Activated CD4-positive, alpha-beta T cell treated with anti-CD3 and anti-CD28 coated beads, Interleukin-2, amount 10 ng/mL, durations not matched to agents 24 days and 14 days (primary cell): ENCODE results near the gene PPIL1. TPM values are rescaled to one million over a fixed set of nuclear protein-coding genes. Genes with fewer than 3 reads are reported as not detected.
A peak's percentile ranks its signal among the peaks of the same experiment; 100 is the strongest.

ENCODE experiments used
- DNase-seq: peaks from one replicate; pipeline ENCODE4 v3.0.0; 2022
- H3K27ac Mint-ChIP-seq: one replicate; pipeline ENCODE4 v1.8.0; 2022; ENCODE audit warnings: mild to moderate bottlenecking, mixed read lengths
- H3K27me3 Mint-ChIP-seq: one replicate; pipeline ENCODE4 v1.8.0; 2022; ENCODE audit warnings: mixed read lengths
- H3K36me3 Mint-ChIP-seq: one replicate; pipeline ENCODE4 v1.8.0; 2022; ENCODE audit warnings: low read depth, mild to moderate bottlenecking, mixed read lengths
- H3K4me1 Mint-ChIP-seq: one replicate; pipeline ENCODE4 v1.8.0; 2021; ENCODE audit warnings: mixed read lengths
- H3K4me3 Mint-ChIP-seq: one replicate; pipeline ENCODE4 v1.8.0; 2022; ENCODE audit warnings: mild to moderate bottlenecking, moderate library complexity, mixed read lengths
- H3K9me3 Mint-ChIP-seq: one replicate; pipeline ENCODE4 v1.8.0; 2021; ENCODE audit warnings: mixed read lengths
- intact Hi-C: fragments of 100-400 bp; cut with micrococcal nuclease; formaldehyde crosslinking; loops from one replicate; pipeline ENCODE4 v1.15.1; 2023
- total RNA-seq: library from RNA; stranded (reverse); gene quantifications from 2 replicates; pipeline ENCODE4 v1.2.3, GENCODE V29; 2022

Gene PPIL1
- total RNA-seq, result 65.0 and 65.1 TPM in 2 replicates

- H3K27ac Mint-ChIP-seq, result peak within 1 kb of the TSS; percentile 98
Measured at GRCh38 chr6:36874443-36875249, at the start of gene PPIL1. TSS of gene PPIL1 (minus strand) at chr6:36874803. CDS start at chr6:36874772, 31 bp downstream.

DNA sequence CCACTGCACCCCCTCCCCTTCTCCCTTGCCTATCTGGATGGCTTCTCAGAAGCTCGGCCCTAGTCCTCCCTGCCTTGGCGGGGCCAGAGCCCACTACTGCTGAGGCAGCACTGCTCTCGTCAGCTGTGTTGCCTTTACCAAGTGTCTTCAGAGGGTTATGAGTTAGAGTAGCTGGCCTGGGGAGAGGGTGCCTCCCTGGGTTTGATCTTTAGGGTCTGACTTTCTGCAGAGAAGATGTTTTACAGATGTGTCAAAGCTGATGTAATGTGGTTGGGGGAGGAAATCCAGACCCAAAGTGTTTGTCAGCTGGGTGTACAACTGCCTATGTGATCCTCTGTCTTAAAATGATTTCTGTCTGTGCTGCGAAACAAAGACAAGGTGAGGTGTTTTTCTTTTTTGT lies 49.5 kb upstream of the PPIL1 start:
- H3K4me1 Mint-ChIP-seq, result peaks cover 25% of the 10 kb centered on the region

More at GRCh38 chr6:36874443-36875249, at the start of gene PPIL1:
- DNase-seq, result peak; percentile 94
- peaks cover 3% of the 10 kb centered on the region for H3K27me3 Mint-ChIP-seq
- no peaks in the 10 kb centered on the region for H3K9me3 Mint-ChIP-seq
- peaks cover 38% of the 10 kb centered on the region for H3K4me1 Mint-ChIP-seq
- intact Hi-C loops, result loop anchor here (1.0 to 5.0 kb wide), 3 partner anchors 11 to 113 kb away; partner anchors contain the start of genes C6orf89 and MTCH1
- H3K4me3 Mint-ChIP-seq, result peak within 1 kb of the TSS; percentile 99
- peaks cover 32% of the 10 kb centered on the region for H3K36me3 Mint-ChIP-seq

DNA sequence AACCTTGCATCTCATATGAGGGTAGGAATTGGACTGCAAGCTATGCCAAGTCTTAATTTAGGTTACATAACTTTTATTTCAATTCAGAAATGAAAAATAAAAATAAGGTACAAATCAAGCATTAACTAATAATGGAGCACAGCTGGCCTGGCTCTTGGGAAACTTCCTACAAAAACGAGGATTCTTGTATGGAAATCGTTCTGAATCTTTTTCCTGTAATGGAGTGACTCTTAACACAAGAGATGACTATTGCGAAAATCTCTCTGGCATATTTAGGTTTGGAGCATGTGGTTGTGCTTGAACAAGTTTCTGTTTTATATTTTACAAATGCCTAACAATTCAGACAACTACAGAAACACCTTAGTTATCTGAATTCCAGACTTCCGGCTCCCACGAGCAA lies 45.9 kb upstream of the PPIL1 start:
- no peak for DNase-seq
- no peaks in the 10 kb centered on the region for H3K27me3 Mint-ChIP-seq
- intact Hi-C loops, result no loop called here
- H3K36me3 Mint-ChIP-seq, result peaks cover 52% of the 10 kb centered on the region
- no peak overlapping the region for H3K27ac Mint-ChIP-seq
- peaks cover 23% of the 10 kb centered on the region for H3K4me1 Mint-ChIP-seq
- H3K4me3 Mint-ChIP-seq, result no peak overlapping the region
- no peaks in the 10 kb centered on the region for H3K9me3 Mint-ChIP-seq

More for the DNA sequence above, 49.5 kb upstream of the PPIL1 start:
- DNase-seq, result peak; percentile 71
- Mint-ChIP-seq H3K9me3 (no peaks in the 10 kb centered on the region), H3K27ac (peak overlapping the region; percentile 28), H3K36me3 (peaks cover 33% of the 10 kb centered on the region), H3K4me3 (no peak overlapping the region), H3K27me3 (no peaks in the 10 kb centered on the region)
- intact Hi-C loops, result no loop called here

DNA sequence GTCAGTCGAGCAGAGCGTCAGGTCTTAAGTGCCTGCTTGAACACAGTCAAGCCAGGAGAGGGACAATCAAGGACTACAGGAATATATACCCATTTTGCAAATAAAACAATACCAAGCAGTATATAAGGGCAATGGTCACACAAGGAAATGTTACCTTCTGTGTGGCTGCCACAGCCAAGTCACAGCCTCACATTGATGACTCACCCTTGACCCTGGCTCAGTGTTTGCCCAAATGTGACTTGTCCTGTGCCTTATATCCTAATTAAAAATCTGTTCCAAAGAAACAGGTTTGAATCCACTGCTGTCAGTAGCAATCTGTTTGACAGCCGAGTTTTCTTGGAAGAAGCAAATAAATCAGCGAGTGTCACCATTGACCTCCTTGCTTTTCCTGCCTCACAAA lies 45.4 kb upstream of the PPIL1 start:
- no peaks in the 10 kb centered on the region for H3K9me3 Mint-ChIP-seq
- peaks cover 54% of the 10 kb centered on the region for H3K36me3 Mint-ChIP-seq

GRCh38 chr6:36917541-36918193 lies 43.1 kb upstream of the PPIL1 start:
- peaks cover 31% of the 10 kb centered on the region for H3K4me1 Mint-ChIP-seq
- H3K9me3 Mint-ChIP-seq, result no peaks in the 10 kb centered on the region
- no peak overlapping the region for H3K27ac Mint-ChIP-seq
- H3K36me3 Mint-ChIP-seq, result peaks cover 53% of the 10 kb centered on the region
- intact Hi-C loops, result no loop called here
- no peak for DNase-seq
- no peak overlapping the region for H3K4me3 Mint-ChIP-seq
- H3K27me3 Mint-ChIP-seq, result no peaks in the 10 kb centered on the region

More for the DNA sequence above, 45.4 kb upstream of the PPIL1 start:
- DNase-seq, result no peak
- Mint-ChIP-seq H3K27ac (no peak overlapping the region), H3K4me1 (peaks cover 21% of the 10 kb centered on the region), H3K27me3 (no peaks in the 10 kb centered on the region), H3K4me3 (no peak overlapping the region)
- intact Hi-C loops, result no loop called here

GRCh38 chr6:36916126-36916525 lies 41.5 kb upstream of the PPIL1 start:
- intact Hi-C loops, result no loop called here
- H3K4me3 Mint-ChIP-seq, result no peak overlapping the region
- peaks cover 44% of the 10 kb centered on the region for H3K4me1 Mint-ChIP-seq
- peaks cover 54% of the 10 kb centered on the region for H3K36me3 Mint-ChIP-seq
- H3K27ac Mint-ChIP-seq, result peak overlapping the region; percentile 30
- DNase-seq, result no peak
- H3K9me3 Mint-ChIP-seq, result no peaks in the 10 kb centered on the region
- no peaks in the 10 kb centered on the region for H3K27me3 Mint-ChIP-seq

- Mint-ChIP-seq H3K27ac (peak overlapping the region; percentile 30), H3K36me3 (peaks cover 54% of the 10 kb centered on the region), H3K4me1 (peaks cover 47% of the 10 kb centered on the region), H3K9me3 (no peaks in the 10 kb centered on the region), H3K27me3 (no peaks in the 10 kb centered on the region), H3K4me3 (no peak overlapping the region)
- DNase-seq, result no peak
- intact Hi-C loops, result no loop called here
Measured at GRCh38 chr6:36915599-36915998, 41.0 kb upstream of the PPIL1 start.

- peak overlapping the region; percentile 89 for H3K27ac Mint-ChIP-seq
- H3K4me3 Mint-ChIP-seq, result peak overlapping the region; percentile 82
- no peaks in the 10 kb centered on the region for H3K27me3 Mint-ChIP-seq
- H3K9me3 Mint-ChIP-seq, result no peaks in the 10 kb centered on the region
- H3K36me3 Mint-ChIP-seq, result peaks cover 50% of the 10 kb centered on the region
- peaks cover 51% of the 10 kb centered on the region for H3K4me1 Mint-ChIP-seq
- peak; percentile 82 for DNase-seq
- intact Hi-C loops, result loop anchor here (5.0 kb wide), 1 partner anchor 343 kb away; the partner anchor contains the start of genes TBC1D22B and TMEM217
Measured at GRCh38 chr6:36914227-36914794, 39.7 kb upstream of the PPIL1 start.

DNA sequence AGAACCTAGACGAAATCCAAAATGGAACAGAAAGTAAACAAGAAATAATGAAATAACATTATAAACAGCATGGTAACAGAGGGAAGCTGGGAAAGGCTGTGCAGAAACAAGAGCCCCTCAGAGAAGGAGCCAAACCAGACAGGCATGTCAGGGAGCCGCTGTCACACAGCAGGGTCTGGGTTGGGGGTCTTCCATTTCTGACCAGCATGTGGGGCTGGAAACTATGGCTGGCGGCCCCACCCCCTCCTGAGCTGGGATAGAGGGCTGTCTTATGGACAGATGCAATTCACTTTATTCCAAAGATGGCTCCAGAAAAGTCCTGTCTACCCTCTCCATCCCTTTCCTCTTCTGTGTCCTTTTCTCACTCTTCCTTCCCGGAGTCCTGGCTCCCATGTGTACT lies 38.5 kb upstream of the PPIL1 start:
- Mint-ChIP-seq H3K4me3 (peak overlapping the region; percentile 82), H3K9me3 (no peaks in the 10 kb centered on the region), H3K36me3 (peaks cover 53% of the 10 kb centered on the region), H3K27me3 (no peaks in the 10 kb centered on the region), H3K27ac (peak overlapping the region; percentile 89), H3K4me1 (peaks cover 52% of the 10 kb centered on the region)
- peak; percentile 73 for DNase-seq
- intact Hi-C loops, result loop anchor here (2.0 to 5.0 kb wide), 5 partner anchors 42 to 368 kb away; partner anchors contain the start of genes PI16, TBC1D22B and TMEM217

DNA sequence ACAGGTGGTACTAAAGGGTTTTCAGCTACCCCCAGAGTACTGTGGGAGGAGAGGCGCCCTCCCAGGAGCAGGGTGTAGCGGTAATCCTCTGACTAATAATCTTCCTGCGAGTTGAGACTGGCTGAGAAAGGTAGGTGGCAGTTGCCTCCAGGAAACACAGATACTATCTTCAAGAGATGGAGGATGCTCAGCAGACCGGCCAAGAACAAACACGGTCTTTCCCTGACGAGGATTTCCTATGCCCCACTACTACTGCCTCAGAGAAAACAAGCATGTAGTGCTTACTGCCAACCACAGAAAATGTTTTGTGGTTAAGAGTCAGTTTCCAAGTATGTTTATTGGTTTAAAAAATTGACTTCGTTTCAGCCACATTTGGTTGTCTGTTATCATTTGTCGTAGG lies 38.0 kb upstream of the PPIL1 start:
- peak overlapping the region; percentile 89 for H3K27ac Mint-ChIP-seq
- H3K9me3 Mint-ChIP-seq, result no peaks in the 10 kb centered on the region
- intact Hi-C loops, result loop anchor here (1.0 to 5.0 kb wide), 10 partner anchors 13 to 368 kb away; partner anchors contain the start of genes C6orf89, MTCH1, PI16 and TBC1D22B
- peaks cover 56% of the 10 kb centered on the region for H3K36me3 Mint-ChIP-seq
- peak; percentile 93 for DNase-seq
- H3K4me1 Mint-ChIP-seq, result peaks cover 57% of the 10 kb centered on the region
- peak overlapping the region; percentile 82 for H3K4me3 Mint-ChIP-seq
- H3K27me3 Mint-ChIP-seq, result no peaks in the 10 kb centered on the region

DNA sequence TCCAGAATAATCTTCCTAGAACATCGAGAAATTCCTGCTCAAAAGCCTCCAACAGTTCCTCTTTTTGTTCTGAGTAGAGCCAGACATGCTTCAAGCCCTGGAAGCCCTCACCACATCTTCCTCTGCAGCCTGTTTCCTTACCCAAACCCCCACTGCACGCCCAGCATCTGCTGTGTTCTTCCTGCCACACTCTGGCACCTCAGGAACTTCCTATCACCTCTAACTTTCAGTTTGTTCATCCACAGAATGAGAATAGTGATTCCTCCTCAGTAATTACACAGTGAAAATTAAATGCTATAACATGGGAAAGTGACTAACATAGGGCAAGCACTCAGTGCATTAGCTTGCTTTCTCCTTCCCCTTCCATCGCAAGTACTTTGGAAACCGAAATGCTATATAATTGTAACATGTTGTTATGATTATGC lies 37.4 kb upstream of the PPIL1 start:
- peak; percentile 82 for DNase-seq
- peaks cover 61% of the 10 kb centered on the region for H3K4me1 Mint-ChIP-seq
- H3K36me3 Mint-ChIP-seq, result peaks cover 51% of the 10 kb centered on the region
- H3K9me3 Mint-ChIP-seq, result no peaks in the 10 kb centered on the region
- peak overlapping the region; percentile 89 for H3K27ac Mint-ChIP-seq
- intact Hi-C loops, result loop anchor here (1.0 to 5.0 kb wide), 10 partner anchors 13 to 367 kb away; partner anchors contain the start of genes C6orf89, MTCH1, PI16 and TBC1D22B
- H3K27me3 Mint-ChIP-seq, result no peaks in the 10 kb centered on the region
- H3K4me3 Mint-ChIP-seq, result peak overlapping the region; percentile 82

- no peak for DNase-seq
- intact Hi-C loops, result no loop called here
- H3K27me3 Mint-ChIP-seq, result no peaks in the 10 kb centered on the region
- no peak overlapping the region for H3K4me3 Mint-ChIP-seq
- peaks cover 47% of the 10 kb centered on the region for H3K36me3 Mint-ChIP-seq
- H3K4me1 Mint-ChIP-seq, result peaks cover 53% of the 10 kb centered on the region
- no peaks in the 10 kb centered on the region for H3K9me3 Mint-ChIP-seq
- H3K27ac Mint-ChIP-seq, result no peak overlapping the region
Measured at GRCh38 chr6:36908747-36909146, 34.1 kb upstream of the PPIL1 start.

DNA sequence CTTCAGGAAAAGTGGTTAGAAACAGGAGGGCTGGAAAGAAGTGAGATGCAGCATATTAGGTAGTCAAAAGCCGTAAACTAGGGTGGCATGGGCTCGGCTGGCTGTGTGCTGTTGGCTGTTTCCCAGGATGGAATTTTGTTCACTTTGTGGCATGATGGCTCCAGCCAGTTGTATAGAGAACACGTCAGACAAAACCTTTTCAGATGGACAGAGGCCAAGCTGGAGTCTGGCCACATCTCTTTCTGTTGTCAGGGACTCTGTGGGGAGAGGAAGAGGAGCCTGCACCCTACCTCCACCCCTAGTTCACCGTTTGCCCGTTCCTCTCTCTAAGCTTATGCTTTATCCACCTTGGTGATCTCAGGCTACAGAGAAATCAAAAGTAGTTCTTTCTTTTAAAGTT lies 33.2 kb upstream of the PPIL1 start:
- intact Hi-C loops, result no loop called here
- no peak for DNase-seq
- no peak overlapping the region for H3K4me3 Mint-ChIP-seq
- H3K27me3 Mint-ChIP-seq, result no peaks in the 10 kb centered on the region
- no peaks in the 10 kb centered on the region for H3K9me3 Mint-ChIP-seq
- H3K36me3 Mint-ChIP-seq, result peaks cover 54% of the 10 kb centered on the region
- peaks cover 47% of the 10 kb centered on the region for H3K4me1 Mint-ChIP-seq
- H3K27ac Mint-ChIP-seq, result no peak overlapping the region
